GM18511 (cell line): Measurements from ENCODE around the gene CGREF1.
A peak's percentile ranks its signal among the peaks of the same experiment; 100 is the strongest.

Source experiments
- ATAC-seq: cut with Tn5 transposase; IDR thresholded peaks from one replicate; pipeline ENCODE4 v1.9.1; 2021; ENCODE audit warnings: mild to moderate bottlenecking, moderate library complexity; ENCODE audit not compliant: unreplicated experiment

CGREF1 gene

GRCh38 chr2:27089111-27089954, 29.6 kb downstream of the CGREF1 start:
- ATAC-seq, result no peak

- no peak for ATAC-seq
Observed at GRCh38 chr2:27088634-27089033, 30.3 kb downstream of the CGREF1 start.

- ATAC-seq, result no peak
Observed at GRCh38 chr2:27087823-27088410, 31.0 kb downstream of the CGREF1 start.

- peak; percentile 12 for ATAC-seq
Observed at GRCh38 chr2:27086724-27087593, 32.0 kb downstream of the CGREF1 start, which contains the start of gene KHK. Gene KHK (plus strand): TSS chr2:27086772. CDS start chr2:27087260, 488 bp downstream.

GRCh38 chr2:27086090-27086723, 32.7 kb downstream of the CGREF1 start:
- ATAC-seq, result peak; percentile 81

GRCh38 chr2:27085673-27086089, 33.2 kb downstream of the CGREF1 start:
- peak; percentile 14 for ATAC-seq

GRCh38 chr2:27085062-27085672, 33.8 kb downstream of the CGREF1 start:
- ATAC-seq, result no peak

GRCh38 chr2:27084297-27085061, 34.4 kb downstream of the CGREF1 start:
- ATAC-seq, result no peak

- no peak for ATAC-seq
Observed at GRCh38 chr2:27083410-27084296, 35.3 kb downstream of the CGREF1 start.

- no peak for ATAC-seq
Observed at GRCh38 chr2:27082773-27083409, 36.0 kb downstream of the CGREF1 start.

GRCh38 chr2:27081984-27082772, 36.8 kb downstream of the CGREF1 start:
- ATAC-seq, result no peak

GRCh38 chr2:27080603-27080936, 38.4 kb downstream of the CGREF1 start:
- ATAC-seq, result no peak

- no peak for ATAC-seq
Observed at GRCh38 chr2:27080140-27080469, 38.8 kb downstream of the CGREF1 start.

GRCh38 chr2:27079233-27080139, 39.4 kb downstream of the CGREF1 start:
- ATAC-seq, result no peak

- no peak for ATAC-seq
Observed at GRCh38 chr2:27078267-27079194, 40.4 kb downstream of the CGREF1 start, which contains the start of gene EMILIN1. Gene EMILIN1 (plus strand): TSS chr2:27078615. CDS start chr2:27079066, 451 bp downstream.
